Measurements from ENCODE around the gene BCDIN3D. TPM values are rescaled to one million over a fixed set of nuclear protein-coding genes. Genes with fewer than 3 reads are reported as not detected.

BCDIN3D gene
- total and polyA plus RNA-seq, 10 of the 15 experiments (the other 5 are each of a cell fraction or from before 2014, with no cell fraction given): 3.7 to 7.2 (median 6.4) TPM

DNA sequence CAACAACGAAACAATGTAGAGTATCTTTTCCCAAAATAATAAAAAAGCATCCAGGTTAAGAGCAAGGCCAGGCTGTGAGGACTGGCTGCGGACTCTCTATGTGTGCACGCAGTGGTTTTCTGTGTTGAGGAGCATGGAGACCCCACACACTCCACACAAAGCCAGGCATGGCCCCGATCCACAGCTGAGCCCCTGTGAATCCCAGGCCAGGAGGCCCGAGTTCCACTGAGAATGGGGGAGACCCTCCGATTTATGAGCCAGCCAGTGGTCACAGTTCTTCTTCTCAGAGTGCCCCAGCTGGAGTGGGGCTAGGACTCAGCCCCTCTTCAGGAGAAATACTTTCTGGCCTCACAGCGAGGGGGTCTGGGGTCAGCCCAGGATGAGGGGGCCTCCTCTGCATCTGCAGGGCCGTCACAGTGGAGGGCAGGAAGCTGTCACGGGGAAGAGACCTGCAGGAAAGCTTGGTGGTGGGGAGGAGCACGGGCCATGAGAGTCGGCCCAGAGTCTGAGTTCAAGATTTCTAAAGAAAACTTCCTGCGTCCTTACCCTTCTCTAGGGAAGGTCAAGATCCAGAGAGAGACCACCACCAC is 34.8 kb downstream of the BCDIN3D start:
- RAD21 ChIA-PET (ENCODE audit: unreplicated experiment): no interaction called here
- 93% methylated on average over 12 of the region's 12 CpGs for WGBS (ENCODE audit: insufficient coverage, insufficient replicate concordance, low lambda C conversion rate, missing lambda C conversion rate)
- no peak for DNase-seq (ENCODE audit: low read depth, low spot score)

DNA sequence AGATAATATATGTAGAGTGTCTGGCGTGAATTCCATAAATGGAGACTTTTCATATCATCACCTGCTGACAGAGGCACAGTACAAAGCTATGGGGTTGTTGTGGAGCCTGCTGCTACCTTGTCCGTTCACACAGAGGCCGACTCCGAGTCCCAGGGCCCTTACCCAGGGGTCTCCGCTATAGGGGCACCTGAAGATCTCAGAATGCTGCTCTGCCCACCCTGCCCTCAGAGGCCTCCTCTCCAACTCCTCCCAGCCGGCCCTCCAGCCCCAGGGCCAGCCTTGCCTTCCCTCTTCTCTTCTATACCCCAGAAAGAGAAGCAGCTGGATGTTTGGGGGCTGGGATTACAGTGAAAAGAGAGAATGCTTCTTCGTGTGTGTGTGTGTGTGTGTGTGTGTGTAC is 36.0 kb downstream of the BCDIN3D start:
- Histone ChIP-seq H3K27ac (ENCODE audit: control insufficient read depth, insufficient read depth) (no peak overlapping the region), H3K4me3 (no peak overlapping the region), H3K9ac (ENCODE audit: control insufficient read depth, insufficient read depth, low read length) (no peak overlapping the region), H3K36me3 (ENCODE audit: control insufficient read depth in 2 of 2, insufficient read depth in 2 of 2, low read length in 1 of 2) (peaks cover 2 to 11% of the 10 kb centered on the region in 2 experiments; a peak in 2 of 4 replicates), H3K27me3 (replicated peaks in 1 of 2; ENCODE audit: control insufficient read depth in 2 of 2, insufficient read depth in 2 of 2, low read length in 1 of 2) (no peaks in the 10 kb centered on the region), H4K20me1 (ENCODE audit: control insufficient read depth, insufficient read depth) (no peaks in the 10 kb centered on the region), H3K4me2 (ENCODE audit: control insufficient read depth, insufficient read depth) (no peak overlapping the region), H3K9me3 (replicated peaks; ENCODE audit: control insufficient read depth, insufficient read depth, low read length) (no peaks in the 10 kb centered on the region), H2AFZ (ENCODE audit: control insufficient read depth, low read depth, low read length) (no peak overlapping the region), H3K4me1 (ENCODE audit: control insufficient read depth, insufficient read depth, low read length) (peaks cover 9% of the 10 kb centered on the region), H3K79me2 (ENCODE audit: control insufficient read depth, insufficient read depth, low read length) (no peaks in the 10 kb centered on the region)
- ATAC-seq: no peak
- ChIA-PET RAD21 (ENCODE audit: unreplicated experiment) (no interaction called here), POLR2A (no interaction called here), CTCF (no interaction called here), SMC1A (ENCODE audit: uncharacterized antibody, unreplicated experiment) (no interaction called here)
- no peak for FAIRE-seq
- intact Hi-C loops (cut with micrococcal nuclease; ENCODE audit: unreplicated experiment): no loop called here
- WGBS (ENCODE audit: insufficient coverage, insufficient replicate concordance, low lambda C conversion rate, missing lambda C conversion rate): 83% methylated on average over 7 of the region's 7 CpGs
- no peak for DNase-seq (ENCODE audit: low read depth, low spot score)
- BruUV-seq (replicated peaks): no TSS peak
- in situ Hi-C loops (cut with MboI): no loop called here
- TF ChIP-seq LARP7 (IDR thresholded peaks at IDR 0.05): no peak
- TF ChIP-seq STAT1 (conservative IDR thresholded peaks at IDR 0.05): no peak
- TF ChIP-seq, protein P1, sequence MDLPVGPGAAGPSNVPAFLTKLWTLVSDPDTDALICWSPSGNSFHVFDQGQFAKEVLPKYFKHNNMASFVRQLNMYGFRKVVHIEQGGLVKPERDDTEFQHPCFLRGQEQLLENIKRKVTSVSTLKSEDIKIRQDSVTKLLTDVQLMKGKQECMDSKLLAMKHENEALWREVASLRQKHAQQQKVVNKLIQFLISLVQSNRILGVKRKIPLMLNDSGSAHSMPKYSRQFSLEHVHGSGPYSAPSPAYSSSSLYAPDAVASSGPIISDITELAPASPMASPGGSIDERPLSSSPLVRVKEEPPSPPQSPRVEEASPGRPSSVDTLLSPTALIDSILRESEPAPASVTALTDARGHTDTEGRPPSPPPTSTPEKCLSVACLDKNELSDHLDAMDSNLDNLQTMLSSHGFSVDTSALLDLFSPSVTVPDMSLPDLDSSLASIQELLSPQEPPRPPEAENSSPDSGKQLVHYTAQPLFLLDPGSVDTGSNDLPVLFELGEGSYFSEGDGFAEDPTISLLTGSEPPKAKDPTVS (IDR thresholded peaks at IDR 0.05; ENCODE audit: low read depth, low read length): no peak

More for the DNA sequence above, 34.8 kb downstream of the BCDIN3D start:
- TF ChIP-seq NFIC (IDR thresholded peaks at IDR 0.05; ENCODE audit: low read depth, low read length) (no peak), HDGF (IDR thresholded peaks at IDR 0.05) (no peak)
- H3K9ac ChIP-seq (ENCODE audit: control insufficient read depth, insufficient read depth, low read length): no peak overlapping the region
- H2AFZ ChIP-seq (ENCODE audit: control insufficient read depth, low read depth, low read length): no peak overlapping the region
- in situ Hi-C loops (cut with MboI): no loop called here
- intact Hi-C loops (cut with micrococcal nuclease; ENCODE audit: unreplicated experiment): no loop called here
- SMC1A ChIA-PET (ENCODE audit: uncharacterized antibody, unreplicated experiment): interaction anchor here (1.2 kb wide), 1 partner anchor 24 kb away, joined by 3 read pairs; no protein-coding TSS in a partner anchor
- BruUV-seq (replicated peaks): no TSS peak
- H3K36me3 ChIP-seq (ENCODE audit: control insufficient read depth in 2 of 2, insufficient read depth in 2 of 2, low read length in 1 of 2): peaks cover 2 to 3% of the 10 kb centered on the region in 2 experiments; a peak in 2 of 4 replicates
- H3K27me3 ChIP-seq (replicated peaks in 1 of 2; ENCODE audit: control insufficient read depth in 2 of 2, insufficient read depth in 2 of 2, low read length in 1 of 2): no peaks in the 10 kb centered on the region
- H4K20me1 ChIP-seq (ENCODE audit: control insufficient read depth, insufficient read depth): no peaks in the 10 kb centered on the region
- no peak overlapping the region for H3K4me2 ChIP-seq (ENCODE audit: control insufficient read depth, insufficient read depth)
- FAIRE-seq (no peak), ATAC-seq (no peak)
- H3K4me1 ChIP-seq (ENCODE audit: control insufficient read depth, insufficient read depth, low read length): peaks cover 17% of the 10 kb centered on the region
- POLR2A ChIA-PET: no interaction called here
- no peak overlapping the region for H3K4me3 ChIP-seq
- no peak overlapping the region for H3K27ac ChIP-seq (ENCODE audit: control insufficient read depth, insufficient read depth)
- CTCF ChIA-PET: no interaction called here
- no peaks in the 10 kb centered on the region for H3K79me2 ChIP-seq (ENCODE audit: control insufficient read depth, insufficient read depth, low read length)
- H3K9me3 ChIP-seq (replicated peaks; ENCODE audit: control insufficient read depth, insufficient read depth, low read length): no peaks in the 10 kb centered on the region
